Immature natural killer cell (primary cell): Measurements from ENCODE around the gene NLGN4X. TPM values are rescaled to one million over a fixed set of nuclear protein-coding genes. Genes with fewer than 3 reads are reported as not detected.

ENCODE experiments used
- DNase-seq, 3 donors: peaks; one replicate each; pipeline ENCODE4 v3.0.0; 2022; ENCODE audit warnings: mixed read lengths in 1 of 3
- H3K27ac Mint-ChIP-seq, 6 donors: one replicate each; pipeline ENCODE4 v1.8.0; 2020; ENCODE audit warnings: mixed read lengths in 6 of 6, mild to moderate bottlenecking in 5 of 6, inconsistent platforms in 4 of 6, moderate library complexity in 3 of 6
- H3K27me3 Mint-ChIP-seq, 3 donors: one replicate each; pipeline ENCODE4 v1.8.0; 2020 to 2021; ENCODE audit warnings: low read depth in 3 of 3, mild to moderate bottlenecking in 3 of 3, mixed read lengths in 3 of 3, moderate library complexity in 3 of 3, inconsistent platforms in 1 of 3
- H3K36me3 Mint-ChIP-seq, 3 donors: one replicate each; pipeline ENCODE4 v1.8.0; 2020; ENCODE audit warnings: mixed read lengths in 3 of 3, inconsistent platforms in 2 of 3, mild to moderate bottlenecking in 2 of 3
- H3K4me1 Mint-ChIP-seq, 2 donors: one replicate each; pipeline ENCODE4 v1.8.0; 2020; ENCODE audit warnings: inconsistent platforms in 2 of 2, mild to moderate bottlenecking in 2 of 2, mixed read lengths in 2 of 2, moderate library complexity in 1 of 2
- H3K4me3 Mint-ChIP-seq, 5 donors: one replicate each; pipeline ENCODE4 v1.8.0; 2020; ENCODE audit warnings: mild to moderate bottlenecking in 5 of 5, mixed read lengths in 5 of 5, inconsistent platforms in 3 of 5, moderate library complexity in 3 of 5
- H3K9me3 Mint-ChIP-seq, 6 donors: one replicate each; pipeline ENCODE4 v1.8.0; 2020; ENCODE audit warnings: mild to moderate bottlenecking in 6 of 6, mixed read lengths in 6 of 6, inconsistent platforms in 4 of 6, moderate library complexity in 3 of 6
- polyA plus RNA-seq, 3 donors: library from polyadenylated mRNA; unstranded; fragments of 300-500 nt; fragmentation: Illumina TruSeq; gene quantifications; one replicate each; pipeline ENCODE4 v1.2.3, GENCODE V29; 2021

Gene NLGN4X
- polyA plus RNA-seq, 3 donors from 2014 or later, result not detected

DNA sequence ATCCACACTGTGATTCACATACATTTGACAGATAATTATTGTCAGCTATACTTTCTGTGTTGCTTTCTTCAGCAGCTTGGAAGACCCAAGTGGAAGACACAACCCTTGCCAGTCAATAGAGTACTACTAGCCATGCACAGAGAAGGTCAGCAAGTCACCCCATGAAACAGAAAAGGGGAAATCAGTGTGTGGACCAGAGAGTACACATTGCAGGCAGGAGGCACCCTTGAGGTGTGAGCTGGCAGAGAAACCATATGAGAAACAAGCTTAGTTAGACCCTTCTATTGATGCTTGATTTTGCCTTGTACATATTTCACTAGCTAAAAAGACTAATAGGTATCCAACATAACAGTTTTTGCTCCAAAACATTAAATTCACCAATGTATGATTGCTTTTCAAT, 99.5 kb downstream of the NLGN4X start:
- peaks cover 0 to 2% (median under 1%) of the 10 kb centered on the region in 6 donors for H3K9me3 Mint-ChIP-seq
- H3K27me3 Mint-ChIP-seq, result no peaks in the 10 kb centered on the region
- no peak overlapping the region for H3K4me3 Mint-ChIP-seq
- no peak overlapping the region for H3K27ac Mint-ChIP-seq
- DNase-seq, result no peak
- H3K36me3 Mint-ChIP-seq, result no peaks in the 10 kb centered on the region
- no peaks in the 10 kb centered on the region for H3K4me1 Mint-ChIP-seq

DNA sequence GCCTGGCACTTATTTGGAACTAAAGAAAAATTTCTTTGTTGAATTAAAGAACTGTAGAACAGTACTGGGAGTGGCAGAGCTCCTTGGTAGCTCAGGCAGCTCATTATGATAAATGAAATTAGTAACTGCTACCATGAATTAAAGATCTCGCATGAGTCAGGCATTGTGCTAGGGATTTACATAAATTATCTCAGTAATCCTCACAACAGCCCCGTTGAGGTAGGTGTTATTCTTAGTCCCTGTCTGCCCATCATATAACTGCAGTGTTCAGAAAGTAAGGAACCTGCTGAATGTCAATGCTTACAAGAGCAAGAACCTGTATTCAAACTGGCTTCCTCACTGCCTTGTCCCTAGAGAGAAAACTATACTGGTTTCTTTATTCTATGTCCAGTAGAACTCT, 108.3 kb downstream of the NLGN4X start:
- Mint-ChIP-seq H3K4me3 (no peak overlapping the region), H3K4me1 (no peaks in the 10 kb centered on the region), H3K9me3 (peaks cover 0 to 27% (median 7%) of the 10 kb centered on the region in 6 donors), H3K36me3 (no peaks in the 10 kb centered on the region), H3K27ac (no peak overlapping the region), H3K27me3 (peaks cover 0 to 2% (median 2%) of the 10 kb centered on the region in 3 donors)
- no peak for DNase-seq

GRCh38 chrX:6095469-6095868, 133.2 kb downstream of the NLGN4X start:
- H3K27me3 Mint-ChIP-seq, result peaks cover 2 to 4% (median 2%) of the 10 kb centered on the region in 3 donors
- no peaks in the 10 kb centered on the region for H3K36me3 Mint-ChIP-seq
- DNase-seq, result no peak
- no peak overlapping the region for H3K27ac Mint-ChIP-seq
- peaks cover 0 to 13% (median under 1%) of the 10 kb centered on the region in 6 donors for H3K9me3 Mint-ChIP-seq
- no peaks in the 10 kb centered on the region for H3K4me1 Mint-ChIP-seq
- H3K4me3 Mint-ChIP-seq, result no peak overlapping the region

GRCh38 chrX:6074532-6074931, 154.1 kb downstream of the NLGN4X start:
- Mint-ChIP-seq H3K4me3 (no peak overlapping the region), H3K9me3 (peaks cover 0 to 18% (median 6%) of the 10 kb centered on the region in 6 donors), H3K27me3 (no peaks in the 10 kb centered on the region), H3K36me3 (no peaks in the 10 kb centered on the region), H3K27ac (no peak overlapping the region), H3K4me1 (no peaks in the 10 kb centered on the region)
- DNase-seq, result no peak

GRCh38 chrX:6071731-6072130, 156.9 kb downstream of the NLGN4X start:
- no peaks in the 10 kb centered on the region for H3K4me1 Mint-ChIP-seq
- no peak overlapping the region for H3K27ac Mint-ChIP-seq
- no peak overlapping the region for H3K4me3 Mint-ChIP-seq
- H3K36me3 Mint-ChIP-seq, result no peaks in the 10 kb centered on the region
- peaks cover 0 to 18% (median 6%) of the 10 kb centered on the region in 6 donors for H3K9me3 Mint-ChIP-seq
- H3K27me3 Mint-ChIP-seq, result peaks cover 0 to 1% (median 0%) of the 10 kb centered on the region in 3 donors
- DNase-seq, result no peak

GRCh38 chrX:6067600-6067999, 161.1 kb downstream of the NLGN4X start:
- Mint-ChIP-seq H3K4me3 (no peak overlapping the region), H3K27ac (no peak overlapping the region), H3K27me3 (peaks cover 0 to 1% (median 0%) of the 10 kb centered on the region in 3 donors), H3K9me3 (peaks cover 0 to 18% (median 7%) of the 10 kb centered on the region in 6 donors), H3K36me3 (no peaks in the 10 kb centered on the region), H3K4me1 (no peaks in the 10 kb centered on the region)
- no peak for DNase-seq

GRCh38 chrX:6053141-6053540, 175.5 kb downstream of the NLGN4X start:
- H3K36me3 Mint-ChIP-seq, result no peaks in the 10 kb centered on the region

GRCh38 chrX:6052111-6052745, 176.4 kb downstream of the NLGN4X start:
- H3K4me1 Mint-ChIP-seq, result no peaks in the 10 kb centered on the region
- no peak for DNase-seq
- peaks cover 1 to 20% (median 7%) of the 10 kb centered on the region in 6 donors for H3K9me3 Mint-ChIP-seq

More at GRCh38 chrX:6053141-6053540, 175.5 kb downstream of the NLGN4X start:
- peaks cover 1 to 20% (median 7%) of the 10 kb centered on the region in 6 donors for H3K9me3 Mint-ChIP-seq
- DNase-seq, result no peak
- H3K27ac Mint-ChIP-seq, result no peak overlapping the region
- H3K4me3 Mint-ChIP-seq, result no peak overlapping the region
- H3K4me1 Mint-ChIP-seq, result no peaks in the 10 kb centered on the region
- H3K27me3 Mint-ChIP-seq, result peaks cover 0 to 3% (median 0%) of the 10 kb centered on the region in 3 donors

DNA sequence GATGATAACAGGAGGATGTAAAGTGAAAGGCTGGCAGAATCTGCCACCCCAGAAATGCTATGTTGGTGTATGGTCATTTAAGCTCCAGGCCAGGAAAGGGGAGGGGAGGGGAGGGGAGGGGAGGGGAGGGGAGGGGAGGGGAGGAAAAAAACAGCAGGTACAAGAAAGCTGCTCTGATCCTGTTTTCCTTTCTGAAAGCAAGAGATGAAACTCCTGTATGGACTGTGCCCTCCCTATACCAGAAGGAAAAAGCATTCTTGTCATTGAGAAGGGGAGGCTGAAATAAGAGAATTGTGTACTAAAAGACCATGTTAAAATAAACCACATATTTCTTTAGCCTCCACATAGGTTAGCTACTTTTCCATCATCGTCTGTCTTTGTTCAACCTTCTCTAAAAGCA, 179.5 kb downstream of the NLGN4X start:
- no peak for DNase-seq
- no peaks in the 10 kb centered on the region for H3K4me1 Mint-ChIP-seq
- peaks cover 0 to 14% (median 7%) of the 10 kb centered on the region in 6 donors for H3K9me3 Mint-ChIP-seq
- H3K27ac Mint-ChIP-seq, result no peak overlapping the region
- H3K4me3 Mint-ChIP-seq, result no peak overlapping the region
- H3K36me3 Mint-ChIP-seq, result no peaks in the 10 kb centered on the region
- H3K27me3 Mint-ChIP-seq, result peaks cover 0 to 3% (median 3%) of the 10 kb centered on the region in 3 donors

More at GRCh38 chrX:6052111-6052745, 176.4 kb downstream of the NLGN4X start:
- Mint-ChIP-seq H3K27me3 (peaks cover 0 to 3% (median 2%) of the 10 kb centered on the region in 3 donors), H3K36me3 (no peaks in the 10 kb centered on the region), H3K4me3 (no peak overlapping the region), H3K27ac (no peak overlapping the region)

GRCh38 chrX:6041630-6042029, 187.0 kb downstream of the NLGN4X start:
- no peak overlapping the region for H3K4me3 Mint-ChIP-seq
- DNase-seq, result no peak
- no peaks in the 10 kb centered on the region for H3K4me1 Mint-ChIP-seq
- H3K27ac Mint-ChIP-seq, result no peak overlapping the region
- H3K9me3 Mint-ChIP-seq, result peaks cover 0 to 12% (median 2%) of the 10 kb centered on the region in 6 donors
- H3K27me3 Mint-ChIP-seq, result peaks cover 0 to 4% (median 0%) of the 10 kb centered on the region in 3 donors
- H3K36me3 Mint-ChIP-seq, result no peaks in the 10 kb centered on the region

DNA sequence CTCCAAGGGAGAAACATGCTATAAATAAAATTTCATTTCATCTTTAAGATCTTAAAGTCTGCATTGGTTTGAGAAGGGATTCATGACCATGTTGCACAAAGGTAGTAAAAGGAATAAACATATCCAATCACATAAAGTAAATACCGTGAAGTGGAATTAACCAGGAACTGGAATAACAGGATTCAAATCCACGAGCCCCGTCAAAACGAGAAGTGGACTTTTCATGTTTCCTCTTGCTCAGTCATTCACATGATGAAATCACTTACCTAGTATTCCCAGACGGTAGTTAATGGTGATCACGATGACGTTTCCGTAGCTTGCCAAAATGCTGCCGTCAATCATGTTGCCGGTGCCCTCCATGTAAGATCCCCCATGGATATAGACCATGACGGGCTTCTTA, 199.7 kb downstream of the NLGN4X start:
- no peak overlapping the region for H3K27ac Mint-ChIP-seq
- no peaks in the 10 kb centered on the region for H3K4me1 Mint-ChIP-seq

GRCh38 chrX:6026980-6027379, 201.7 kb downstream of the NLGN4X start:
- no peaks in the 10 kb centered on the region for H3K36me3 Mint-ChIP-seq
- H3K27me3 Mint-ChIP-seq, result no peaks in the 10 kb centered on the region
- H3K4me3 Mint-ChIP-seq, result no peak overlapping the region

More for the DNA sequence above, 199.7 kb downstream of the NLGN4X start:
- no peaks in the 10 kb centered on the region for H3K36me3 Mint-ChIP-seq
- peaks cover 0 to 12% (median under 1%) of the 10 kb centered on the region in 6 donors for H3K9me3 Mint-ChIP-seq
- peaks cover 0 to 2% (median 0%) of the 10 kb centered on the region in 3 donors for H3K27me3 Mint-ChIP-seq
- H3K4me3 Mint-ChIP-seq, result no peak overlapping the region
- DNase-seq, result no peak

GRCh38 chrX:6026429-6026828, 202.2 kb downstream of the NLGN4X start:
- DNase-seq, result no peak
- Mint-ChIP-seq H3K36me3 (no peaks in the 10 kb centered on the region), H3K9me3 (peaks cover 0 to 5% (median under 1%) of the 10 kb centered on the region in 6 donors), H3K4me3 (no peak overlapping the region), H3K27ac (no peak overlapping the region), H3K27me3 (no peaks in the 10 kb centered on the region), H3K4me1 (no peaks in the 10 kb centered on the region)

More at GRCh38 chrX:6026980-6027379, 201.7 kb downstream of the NLGN4X start:
- H3K4me1 Mint-ChIP-seq, result no peaks in the 10 kb centered on the region
- peaks cover 0 to 5% (median under 1%) of the 10 kb centered on the region in 6 donors for H3K9me3 Mint-ChIP-seq
- no peak overlapping the region for H3K27ac Mint-ChIP-seq
- DNase-seq, result no peak

DNA sequence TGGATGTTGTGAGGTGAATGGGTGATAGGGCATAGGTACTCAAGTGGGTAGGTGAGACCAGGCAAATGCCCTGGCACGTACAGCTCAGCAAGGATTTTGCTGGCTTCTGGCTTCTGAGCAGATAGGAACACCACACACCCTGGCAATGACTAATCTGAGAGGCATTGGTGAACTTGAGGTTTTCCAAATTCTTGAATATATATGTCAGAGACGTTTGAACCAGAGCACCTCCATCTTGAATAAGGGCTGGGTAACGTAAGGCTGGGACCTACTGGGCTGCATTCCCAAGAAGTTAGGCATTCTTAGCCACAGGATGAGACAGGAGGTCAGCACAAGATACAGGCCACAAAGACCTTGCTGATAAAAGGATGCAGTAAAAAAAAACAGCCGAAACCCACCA, 204.5 kb downstream of the NLGN4X start:
- Mint-ChIP-seq H3K4me1 (no peaks in the 10 kb centered on the region), H3K9me3 (peaks cover 0 to 5% (median 0%) of the 10 kb centered on the region in 6 donors), H3K27ac (no peak overlapping the region), H3K4me3 (no peak overlapping the region), H3K36me3 (no peaks in the 10 kb centered on the region), H3K27me3 (no peaks in the 10 kb centered on the region)
- no peak for DNase-seq
